ENCODE measurements around the gene GNAO1.
"Not testable (repeated sequence)": the region's sequence is repeated elsewhere in the genome, so short reads cannot be mapped to it uniquely, and the experiment has no call there.

The GNAO1 gene

DNA sequence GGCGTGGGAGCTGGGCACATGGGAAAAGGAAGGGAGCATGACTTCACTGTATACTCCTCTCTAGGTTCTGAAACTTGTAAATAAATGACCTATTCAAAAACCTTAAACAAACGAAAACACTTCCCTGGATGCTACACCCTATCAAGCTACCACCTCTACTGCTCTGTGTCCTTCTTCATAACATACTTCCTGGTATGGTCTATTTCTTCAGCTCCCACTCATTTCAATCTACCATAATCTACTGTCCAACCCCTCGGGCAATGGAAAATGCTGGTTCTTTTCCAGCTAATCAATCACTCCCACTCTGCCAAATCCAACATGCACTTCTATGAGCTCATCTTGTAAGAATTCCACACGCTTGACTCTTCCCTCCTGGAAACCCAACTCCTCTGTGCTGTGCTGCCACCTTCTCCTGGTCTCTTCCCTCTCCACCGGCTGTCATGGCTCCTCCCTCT, 191.6 kb downstream of the GNAO1 start:
- TF ChIP-seq, protein P1, sequence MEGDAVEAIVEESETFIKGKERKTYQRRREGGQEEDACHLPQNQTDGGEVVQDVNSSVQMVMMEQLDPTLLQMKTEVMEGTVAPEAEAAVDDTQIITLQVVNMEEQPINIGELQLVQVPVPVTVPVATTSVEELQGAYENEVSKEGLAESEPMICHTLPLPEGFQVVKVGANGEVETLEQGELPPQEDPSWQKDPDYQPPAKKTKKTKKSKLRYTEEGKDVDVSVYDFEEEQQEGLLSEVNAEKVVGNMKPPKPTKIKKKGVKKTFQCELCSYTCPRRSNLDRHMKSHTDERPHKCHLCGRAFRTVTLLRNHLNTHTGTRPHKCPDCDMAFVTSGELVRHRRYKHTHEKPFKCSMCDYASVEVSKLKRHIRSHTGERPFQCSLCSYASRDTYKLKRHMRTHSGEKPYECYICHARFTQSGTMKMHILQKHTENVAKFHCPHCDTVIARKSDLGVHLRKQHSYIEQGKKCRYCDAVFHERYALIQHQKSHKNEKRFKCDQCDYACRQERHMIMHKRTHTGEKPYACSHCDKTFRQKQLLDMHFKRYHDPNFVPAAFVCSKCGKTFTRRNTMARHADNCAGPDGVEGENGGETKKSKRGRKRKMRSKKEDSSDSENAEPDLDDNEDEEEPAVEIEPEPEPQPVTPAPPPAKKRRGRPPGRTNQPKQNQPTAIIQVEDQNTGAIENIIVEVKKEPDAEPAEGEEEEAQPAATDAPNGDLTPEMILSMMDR (conservative IDR thresholded peaks at IDR 0.05; ENCODE audit: low read depth) = no peak
- DNase-seq (ENCODE audit: low spot score) = peak; percentile 85
- CTCF ChIA-PET = interaction anchor here (1.0 to 1.9 kb wide), 3 partner anchors 12 to 27 kb away, joined by 4 to 5 read pairs (median 4); no protein-coding TSS in a partner anchor
- peak overlapping the region; percentile 39 for H3K27ac ChIP-seq
- POLR2A ChIA-PET (ENCODE audit: low non-redundant PET) = no interaction called here

DNA sequence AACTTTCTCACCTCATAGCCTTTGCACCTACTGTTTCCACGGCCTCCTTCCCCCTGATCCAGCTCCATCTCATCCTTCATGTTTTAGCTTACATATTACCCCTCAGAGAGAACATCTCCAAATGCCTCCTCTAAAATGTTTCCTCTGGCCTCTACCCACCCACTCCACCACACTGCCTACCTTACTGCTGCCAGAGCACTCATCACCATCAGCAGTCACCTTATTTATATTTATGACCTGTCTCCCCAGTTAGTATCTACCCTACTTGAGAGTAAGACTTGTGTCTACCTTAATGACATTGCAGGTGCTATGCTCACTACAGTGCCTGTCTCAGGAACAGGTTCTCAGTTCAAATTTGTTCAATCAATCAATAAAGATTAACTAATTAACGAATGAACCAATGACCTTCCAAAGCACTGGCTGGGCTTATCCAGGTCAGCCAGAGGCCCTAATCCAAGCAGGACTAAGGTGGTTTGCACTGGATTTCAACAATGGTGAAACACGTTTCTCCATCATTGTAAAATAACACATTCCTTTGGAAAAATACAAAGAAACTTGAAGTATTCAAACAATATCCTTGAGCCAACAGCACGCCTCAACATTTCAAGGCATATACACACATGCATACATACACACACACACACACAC, 192.9 kb downstream of the GNAO1 start:
- H3K27ac ChIP-seq = no peak overlapping the region
- no peak for DNase-seq (ENCODE audit: low spot score)
- TF ChIP-seq, protein P1 (conservative IDR thresholded peaks at IDR 0.05; ENCODE audit: low read depth) = no peak
- ChIA-PET POLR2A (ENCODE audit: low non-redundant PET) (no interaction called here), CTCF (interaction anchor here (0.6 to 1.9 kb wide), 2 partner anchors 28 to 962 kb away, joined by 3 to 5 read pairs; no protein-coding TSS in a partner anchor)

DNA sequence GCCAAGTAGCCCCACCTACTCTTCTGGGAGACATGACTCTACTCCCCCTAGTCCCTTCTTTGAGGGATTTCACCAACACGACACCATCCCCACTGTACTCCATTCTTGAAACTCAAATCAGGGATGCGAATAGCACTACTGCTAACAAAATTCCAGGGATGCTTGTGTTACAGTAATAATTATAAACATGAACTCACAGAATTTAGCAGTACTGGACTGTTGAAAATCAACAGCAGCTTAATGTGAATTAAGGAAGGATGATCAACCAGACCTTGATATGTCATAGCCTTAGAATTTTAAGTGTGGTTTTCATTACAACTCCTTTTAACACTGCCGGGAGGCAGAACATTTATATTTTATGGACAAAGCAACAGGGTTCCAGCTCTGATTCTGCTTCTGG, 196.1 kb downstream of the GNAO1 start:
- no peak overlapping the region for H3K27ac ChIP-seq
- ChIA-PET CTCF (no interaction called here), POLR2A (ENCODE audit: low non-redundant PET) (no interaction called here)
- TF ChIP-seq, protein P1 (conservative IDR thresholded peaks at IDR 0.05; ENCODE audit: low read depth) = no peak
- DNase-seq (ENCODE audit: low spot score) = no peak

GRCh38 chr16:56388209-56388608, 196.9 kb downstream of the GNAO1 start:
- TF ChIP-seq, protein P1 (conservative IDR thresholded peaks at IDR 0.05; ENCODE audit: low read depth) = no peak
- ChIA-PET POLR2A (ENCODE audit: low non-redundant PET) (no interaction called here), CTCF (no interaction called here)
- DNase-seq (ENCODE audit: low spot score) = no peak
- no peak overlapping the region for H3K27ac ChIP-seq

DNA sequence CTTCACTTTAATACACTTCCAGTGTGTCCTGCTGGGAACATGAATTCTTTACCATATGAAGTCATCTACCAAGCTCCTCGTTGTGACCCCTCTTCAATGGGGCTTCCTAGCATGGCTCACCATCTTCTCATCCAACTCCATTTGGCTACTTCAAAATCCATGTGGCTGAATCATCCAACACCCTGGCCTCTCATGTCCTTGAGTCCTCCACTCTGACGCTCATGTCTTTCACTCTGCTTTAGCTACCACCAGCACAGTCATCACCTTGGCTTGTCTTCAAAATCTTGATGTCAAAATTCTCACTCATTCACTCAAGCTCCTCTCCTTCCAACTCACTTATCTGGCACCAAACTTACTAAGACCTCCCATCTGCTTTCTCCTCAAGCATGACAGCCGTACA, 198.3 kb downstream of the GNAO1 start:
- TF ChIP-seq, protein P1 (conservative IDR thresholded peaks at IDR 0.05; ENCODE audit: low read depth) = no peak
- DNase-seq (ENCODE audit: low spot score) = peak; percentile 25
- ChIA-PET POLR2A (ENCODE audit: low non-redundant PET) (no interaction called here), CTCF (interaction anchor here (0.6 to 0.8 kb wide), 2 partner anchors 11 to 34 kb away, joined by 3 read pairs; no protein-coding TSS in a partner anchor)
- H3K27ac ChIP-seq = no peak overlapping the region

GRCh38 chr16:56396724-56397123, 205.4 kb downstream of the GNAO1 start:
- CTCF ChIA-PET; POLR2A ChIA-PET (ENCODE audit: low non-redundant PET); DNase-seq (ENCODE audit: low spot score); H3K27ac ChIP-seq: not testable (repeated sequence)

- no peak for DNase-seq (ENCODE audit: low spot score)
- no peak overlapping the region for H3K27ac ChIP-seq
- POLR2A ChIA-PET (ENCODE audit: low non-redundant PET) = no interaction called here
- CTCF ChIA-PET = interaction anchor here (0.7 to 1.1 kb wide), 2 partner anchors 16 to 27 kb away, joined by 4 read pairs; no protein-coding TSS in a partner anchor
- TF ChIP-seq, protein P1 (conservative IDR thresholded peaks at IDR 0.05; ENCODE audit: low read depth) = no peak
Measured at GRCh38 chr16:56399047-56399446, 207.8 kb downstream of the GNAO1 start.

All from RWPE1 (cell line).